ENCODE results near the gene TRPV3.
"Not testable (repeated sequence)": the region's sequence is repeated elsewhere in the genome, so short reads cannot be mapped to it uniquely, and the experiment has no call there.

Gene TRPV3

GRCh38 chr17:3557768-3558583 lies at the start of gene TRPV3:
Gene TRPV3 (minus strand): TSS chr17:3557812. CDS start chr17:3554850, 2,962 bp downstream.
- in situ Hi-C loops (cut with MboI; ENCODE audit: low sequenced_read_pairs), result no loop called here

- in situ Hi-C loops (cut with MboI; ENCODE audit: low sequenced_read_pairs), result no loop called here
Measured at GRCh38 chr17:3603870-3604259, 46.3 kb upstream of the TRPV3 start.

- in situ Hi-C loops (cut with MboI; ENCODE audit: low sequenced_read_pairs), result no loop called here
Measured at GRCh38 chr17:3603119-3603869, 45.7 kb upstream of the TRPV3 start.

GRCh38 chr17:3602499-3602898 lies 44.9 kb upstream of the TRPV3 start:
- in situ Hi-C loops (cut with MboI; ENCODE audit: low sequenced_read_pairs), result no loop called here

- in situ Hi-C loops (cut with MboI; ENCODE audit: low sequenced_read_pairs), result no loop called here
Measured at GRCh38 chr17:3600529-3601205, 43.1 kb upstream of the TRPV3 start.

- in situ Hi-C loops (cut with MboI; ENCODE audit: low sequenced_read_pairs), result no loop called here
Measured at GRCh38 chr17:3598078-3598477, 40.5 kb upstream of the TRPV3 start.

- in situ Hi-C loops (cut with MboI; ENCODE audit: low sequenced_read_pairs), result no loop called here
Measured at GRCh38 chr17:3596804-3597464, 39.3 kb upstream of the TRPV3 start.

GRCh38 chr17:3594976-3595375 lies 37.4 kb upstream of the TRPV3 start:
- in situ Hi-C loops (cut with MboI; ENCODE audit: low sequenced_read_pairs), result no loop called here

- in situ Hi-C loops (cut with MboI; ENCODE audit: low sequenced_read_pairs), result no loop called here
Measured at GRCh38 chr17:3594051-3594800, 36.6 kb upstream of the TRPV3 start.

- in situ Hi-C loops (cut with MboI; ENCODE audit: low sequenced_read_pairs), result no loop called here
Measured at GRCh38 chr17:3593384-3593783, 35.8 kb upstream of the TRPV3 start.

- in situ Hi-C loops (cut with MboI; ENCODE audit: low sequenced_read_pairs), result no loop called here
Measured at GRCh38 chr17:3592216-3592860, 34.7 kb upstream of the TRPV3 start.

GRCh38 chr17:3590768-3591167 lies 33.2 kb upstream of the TRPV3 start:
- in situ Hi-C loops (cut with MboI; ENCODE audit: low sequenced_read_pairs), result no loop called here

- in situ Hi-C loops (cut with MboI; ENCODE audit: low sequenced_read_pairs), result no loop called here
Measured at GRCh38 chr17:3590231-3590630, 32.6 kb upstream of the TRPV3 start.

- in situ Hi-C loops (cut with MboI; ENCODE audit: low sequenced_read_pairs), result no loop called here
Measured at GRCh38 chr17:3589784-3590183, 32.2 kb upstream of the TRPV3 start.

- in situ Hi-C loops (cut with MboI; ENCODE audit: low sequenced_read_pairs), result no loop called here
Measured at GRCh38 chr17:3585826-3586225, 28.2 kb upstream of the TRPV3 start.

GRCh38 chr17:3583456-3583855 lies 25.8 kb upstream of the TRPV3 start:
- in situ Hi-C loops (cut with MboI; ENCODE audit: low sequenced_read_pairs), result no loop called here

GRCh38 chr17:3582915-3583314 lies 25.3 kb upstream of the TRPV3 start:
- in situ Hi-C loops (cut with MboI; ENCODE audit: low sequenced_read_pairs), result no loop called here

- in situ Hi-C loops (cut with MboI; ENCODE audit: low sequenced_read_pairs), result not testable (repeated sequence)
Measured at GRCh38 chr17:3578667-3579066, 21.1 kb upstream of the TRPV3 start.

GRCh38 chr17:3576970-3577369 lies 19.4 kb upstream of the TRPV3 start:
- in situ Hi-C loops (cut with MboI; ENCODE audit: low sequenced_read_pairs), result no loop called here

GRCh38 chr17:3575511-3575910 lies 17.9 kb upstream of the TRPV3 start:
- in situ Hi-C loops (cut with MboI; ENCODE audit: low sequenced_read_pairs), result no loop called here

Data from hTERT RPE-1 (cell line).